Stimulated activated CD4-positive, alpha-beta T cell treated with anti-CD3 and anti-CD28 coated beads, Interleukin-1b, Interleukin-23, amount 100 ng/mL, for 48 hours (primary cell): ENCODE results near the gene EDNRA.
"Not testable (repeated sequence)": the region's sequence is repeated elsewhere in the genome, so short reads cannot be mapped to it uniquely, and the experiment has no call there.

Experiments
- DNase-seq: peaks from one replicate; pipeline ENCODE4 v3.0.0-alpha.2; 2020

The EDNRA gene

DNA sequence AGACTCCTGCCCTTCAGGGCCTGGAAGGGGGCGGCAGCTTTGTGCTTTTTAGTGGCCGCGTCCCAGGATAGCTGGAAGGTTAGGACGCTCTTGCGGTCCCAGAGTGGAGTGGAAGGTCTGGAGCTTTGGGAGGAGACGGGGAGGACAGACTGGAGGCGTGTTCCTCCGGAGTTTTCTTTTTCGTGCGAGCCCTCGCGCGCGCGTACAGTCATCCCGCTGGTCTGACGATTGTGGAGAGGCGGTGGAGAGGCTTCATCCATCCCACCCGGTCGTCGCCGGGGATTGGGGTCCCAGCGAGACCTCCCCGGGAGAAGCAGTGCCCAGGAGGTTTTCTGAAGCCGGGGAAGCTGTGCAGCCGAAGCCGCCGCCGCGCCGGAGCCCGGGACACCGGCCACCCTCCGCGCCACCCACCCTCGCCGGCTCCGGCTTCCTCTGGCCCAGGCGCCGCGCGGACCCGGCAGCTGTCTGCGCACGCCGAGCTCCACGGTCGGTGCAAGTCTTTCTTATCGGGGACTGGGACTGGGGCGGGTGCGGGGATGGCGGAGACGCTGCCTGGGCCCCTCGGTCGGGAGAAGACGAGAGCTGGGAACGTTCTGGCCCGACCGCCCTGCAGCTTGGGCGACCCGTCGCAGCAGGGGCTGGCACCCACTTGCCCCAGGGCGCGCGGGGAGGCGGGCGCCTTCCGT is at the start of gene EDNRA:
EDNRA (plus strand) TSS at position 207 of the 686 bp plus-strand sequence. CDS start 4,585 bp downstream, outside the sequence.
- DNase-seq, result no peak

DNA sequence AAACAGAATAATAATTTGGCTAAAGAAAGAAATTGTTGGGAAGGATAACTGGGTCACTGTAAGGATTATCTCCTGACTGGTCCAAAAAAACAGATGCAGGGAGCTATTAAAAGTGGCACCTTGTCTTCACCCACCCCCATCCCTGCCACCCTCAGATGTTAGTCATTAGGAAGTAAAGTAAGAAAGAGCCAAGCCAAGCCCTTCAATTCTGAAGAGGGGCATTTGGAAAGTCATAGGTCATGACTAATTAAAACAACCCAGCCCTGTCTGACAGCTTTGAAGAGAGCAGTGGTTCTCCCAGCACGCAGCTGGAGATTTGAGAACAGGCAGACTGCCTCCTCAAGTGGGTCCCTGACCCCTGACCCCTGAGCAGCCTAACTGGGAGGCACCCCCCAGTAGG is 46.5 kb upstream of the EDNRA start:
- DNase-seq, result not testable (repeated sequence)

- DNase-seq, result no peak
Measured at GRCh38 chr4:147440442-147440841, 40.5 kb upstream of the EDNRA start.

DNA sequence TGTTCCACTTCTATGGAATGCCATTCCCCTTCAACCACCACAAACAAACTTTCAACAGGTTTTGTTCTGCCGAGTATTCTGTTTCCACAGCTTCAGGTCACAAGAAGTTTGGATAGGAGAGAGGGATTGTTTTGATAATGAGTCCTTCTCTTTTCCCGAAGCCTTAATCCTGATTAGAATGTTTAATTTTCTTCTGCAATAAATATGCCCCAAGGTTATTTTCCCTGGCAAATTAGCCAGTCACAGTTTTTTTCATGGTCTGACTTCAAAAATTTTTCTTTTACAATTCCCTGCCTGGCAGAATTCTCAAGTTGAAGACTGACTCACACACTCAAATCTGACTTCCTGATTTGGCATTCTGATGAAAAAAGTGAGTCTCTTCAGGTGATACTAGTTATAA is 33.1 kb upstream of the EDNRA start:
- no peak for DNase-seq

- DNase-seq, result no peak
Measured at GRCh38 chr4:147453561-147454141, 27.2 kb upstream of the EDNRA start.

- DNase-seq, result no peak
Measured at GRCh38 chr4:147456706-147457105, 24.2 kb upstream of the EDNRA start.

- no peak for DNase-seq
Measured at GRCh38 chr4:147461161-147461560, 19.7 kb upstream of the EDNRA start.

DNA sequence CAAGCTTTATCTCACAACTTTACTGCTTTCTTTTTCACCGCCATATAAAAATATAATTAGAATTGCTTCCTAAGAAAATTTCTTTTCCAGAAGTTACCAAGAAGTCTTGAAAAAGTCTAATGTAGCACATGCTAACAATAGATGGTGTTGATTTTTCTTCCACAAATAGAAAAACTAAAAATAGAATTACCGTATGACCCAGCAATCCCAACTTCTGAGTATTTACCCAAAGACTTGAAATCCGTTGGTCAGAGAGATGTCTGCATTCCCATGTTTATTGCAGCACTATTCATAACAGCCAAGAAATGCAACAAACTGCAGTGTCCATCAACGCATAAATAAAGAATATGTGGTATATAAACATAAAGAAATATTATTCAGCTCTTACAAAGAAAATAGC is 17.8 kb upstream of the EDNRA start:
- DNase-seq, result no peak

GRCh38 chr4:147465461-147465860 is 15.4 kb upstream of the EDNRA start:
- DNase-seq, result no peak

GRCh38 chr4:147477439-147477838 is 3.5 kb upstream of the EDNRA start:
- DNase-seq, result no peak

GRCh38 chr4:147479376-147479775 is 1.5 kb upstream of the EDNRA start:
- DNase-seq, result no peak

GRCh38 chr4:147479786-147480185 is 1.1 kb upstream of the EDNRA start:
- DNase-seq, result no peak

GRCh38 chr4:147480502-147480890 is 401 bp upstream of the EDNRA start:
- no peak for DNase-seq

- DNase-seq, result no peak
Measured at GRCh38 chr4:147481577-147482109, 746 bp downstream of the EDNRA start.

DNA sequence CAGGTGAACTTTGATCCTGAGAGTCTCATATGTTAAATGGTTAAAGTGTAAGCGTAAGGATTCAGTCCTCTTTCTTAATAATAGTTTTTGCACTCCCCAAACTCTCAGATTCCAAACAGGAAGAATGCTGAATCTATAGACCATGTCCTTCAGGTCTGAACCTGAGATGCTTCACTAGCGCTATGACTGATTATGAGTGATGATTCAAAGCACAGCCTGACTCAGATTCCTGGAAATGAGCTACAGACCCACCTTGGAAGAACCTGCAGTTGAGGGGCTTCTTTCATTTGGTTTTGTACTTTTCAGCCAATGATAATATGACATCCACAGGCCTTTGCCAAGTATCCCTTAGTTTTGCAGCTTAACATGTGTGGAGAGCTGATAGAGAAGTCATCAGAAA is 1.4 kb downstream of the EDNRA start:
- no peak for DNase-seq

GRCh38 chr4:147485167-147485566 is 4.3 kb downstream of the EDNRA start:
- DNase-seq, result no peak

DNA sequence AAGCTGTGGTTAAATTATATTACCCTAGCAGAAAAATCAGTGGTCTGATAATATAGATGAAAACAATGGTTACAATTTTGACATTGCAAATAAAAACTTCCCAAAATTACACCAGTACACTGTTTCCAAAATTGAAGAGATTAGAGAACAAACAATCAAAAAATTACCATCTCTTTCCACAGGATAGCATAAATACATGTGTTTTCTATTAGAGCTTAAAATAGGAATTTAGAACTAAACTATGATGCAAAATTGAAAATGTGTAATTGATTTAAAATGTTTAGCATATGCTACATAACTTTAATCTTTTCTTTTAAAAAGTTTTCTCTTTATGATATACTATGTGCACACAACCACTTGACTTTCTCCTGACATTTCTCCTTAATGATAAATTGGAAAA is 6.7 kb downstream of the EDNRA start:
- DNase-seq, result no peak

DNA sequence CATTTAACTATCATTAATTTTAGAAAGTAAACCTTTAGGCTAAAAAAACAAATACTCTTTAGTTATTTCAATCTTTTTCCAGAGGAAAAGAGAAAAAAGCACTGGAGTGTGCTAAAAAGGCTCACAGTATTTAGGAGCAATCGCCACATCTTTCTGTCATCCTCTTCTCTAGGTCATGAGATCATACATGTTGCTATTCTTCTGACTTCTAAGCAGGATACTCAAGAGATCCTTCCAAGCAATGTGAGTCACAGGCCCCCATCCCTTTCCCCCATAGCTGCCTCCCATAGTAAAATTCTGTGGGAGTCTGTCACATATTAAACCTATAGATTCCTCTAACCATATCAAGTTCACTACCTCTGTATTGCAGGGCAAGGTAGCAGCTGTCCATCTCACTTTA is 7.7 kb downstream of the EDNRA start:
- no peak for DNase-seq

- DNase-seq, result no peak
Measured at GRCh38 chr4:147491086-147491485, 10.2 kb downstream of the EDNRA start.

- no peak for DNase-seq
Measured at GRCh38 chr4:147492306-147492705, 11.4 kb downstream of the EDNRA start.

DNA sequence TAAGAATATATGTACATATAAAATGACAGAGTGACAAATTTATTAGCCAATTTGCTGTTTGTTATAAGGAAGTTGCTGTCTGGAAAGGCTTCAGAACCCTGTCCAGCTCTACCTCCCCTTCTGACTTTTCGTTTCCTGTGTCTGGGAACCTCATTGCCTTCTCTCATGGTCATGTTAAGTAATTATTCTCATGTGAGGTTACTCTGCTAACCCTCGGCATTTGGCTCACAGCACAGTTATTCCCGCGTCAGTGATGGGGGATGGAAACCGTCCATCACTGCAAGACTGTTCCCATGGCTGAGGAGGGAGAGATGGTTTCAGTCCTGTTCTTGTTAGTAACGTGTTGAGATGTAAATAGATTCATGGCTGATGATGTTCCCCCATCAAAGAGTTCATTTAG is 11.9 kb downstream of the EDNRA start:
- DNase-seq, result no peak

DNA sequence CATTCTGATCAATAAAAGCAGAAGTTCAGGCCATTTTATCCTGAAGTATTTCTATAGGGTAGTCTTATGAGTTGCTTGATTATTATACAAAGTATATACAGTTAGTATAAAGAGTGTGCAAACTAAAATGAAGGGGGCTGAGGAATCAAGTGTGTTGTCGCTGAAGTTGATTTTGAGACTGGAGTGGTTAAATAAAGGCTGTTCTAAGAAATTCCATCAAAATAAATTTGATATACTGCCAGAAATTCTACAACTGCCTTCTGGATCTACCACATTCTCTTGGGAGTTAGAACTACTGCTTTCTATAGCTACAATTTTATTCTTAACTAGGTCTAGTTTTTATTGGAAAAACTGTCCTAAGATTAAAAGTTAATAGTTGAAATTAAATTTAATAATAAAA is 12.4 kb downstream of the EDNRA start:
- DNase-seq, result no peak

- no peak for DNase-seq
Measured at GRCh38 chr4:147494301-147494700, 13.4 kb downstream of the EDNRA start.

DNA sequence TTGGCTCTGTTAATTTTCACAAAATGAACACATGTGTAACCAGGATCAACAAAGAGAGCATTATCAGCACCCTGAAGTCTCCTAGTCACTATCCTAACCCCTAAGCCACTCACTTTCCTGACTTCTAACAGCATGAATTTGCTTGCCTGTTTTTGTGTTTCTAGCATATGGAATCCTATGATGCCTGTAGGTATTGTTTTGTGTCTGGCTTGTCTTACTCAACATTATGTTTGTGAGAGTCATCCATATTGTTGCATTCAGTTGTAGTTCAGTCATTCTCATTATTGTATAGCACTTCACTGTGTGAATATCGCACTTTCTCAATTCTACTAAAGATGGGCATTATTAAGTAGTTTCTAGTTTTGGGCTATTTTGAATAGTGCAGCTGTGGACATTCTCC is 15.6 kb downstream of the EDNRA start:
- DNase-seq, result no peak
